ENCODE measurements around the gene SH3TC1. TPM values are rescaled to one million over a fixed set of nuclear protein-coding genes. Genes with fewer than 3 reads are reported as not detected.

Gene SH3TC1
- total RNA-seq, 1 donor from 2014 or later, result 20.2 TPM

GRCh38 chr4:8164194-8164565, 34.9 kb upstream of the SH3TC1 start:
- no peak for DNase-seq

GRCh38 chr4:8164687-8165086, 34.4 kb upstream of the SH3TC1 start:
- no peak for DNase-seq

- DNase-seq, result peak; percentile 80
Measured at GRCh38 chr4:8165374-8165896, 33.7 kb upstream of the SH3TC1 start.

- no peak for DNase-seq
Measured at GRCh38 chr4:8167291-8167690, 31.8 kb upstream of the SH3TC1 start.

- DNase-seq, result no peak
Measured at GRCh38 chr4:8167815-8168214, 31.3 kb upstream of the SH3TC1 start.

GRCh38 chr4:8168232-8168631, 30.9 kb upstream of the SH3TC1 start:
- no peak for DNase-seq

- peak; percentile 50 for DNase-seq
Measured at GRCh38 chr4:8168832-8169598, 30.1 kb upstream of the SH3TC1 start.

GRCh38 chr4:8169763-8170162, 29.3 kb upstream of the SH3TC1 start:
- DNase-seq, result no peak

GRCh38 chr4:8170341-8170740, 28.7 kb upstream of the SH3TC1 start:
- DNase-seq, result no peak

- DNase-seq, result no peak
Measured at GRCh38 chr4:8171266-8171665, 27.8 kb upstream of the SH3TC1 start.

- DNase-seq, result no peak
Measured at GRCh38 chr4:8171984-8172924, 26.8 kb upstream of the SH3TC1 start.

- DNase-seq, result no peak
Measured at GRCh38 chr4:8173492-8174242, 25.4 kb upstream of the SH3TC1 start.

- no peak for DNase-seq
Measured at GRCh38 chr4:8174970-8175369, 24.1 kb upstream of the SH3TC1 start.

GRCh38 chr4:8175686-8176085, 23.4 kb upstream of the SH3TC1 start:
- DNase-seq, result no peak

GRCh38 chr4:8176547-8177399, 22.3 kb upstream of the SH3TC1 start:
- DNase-seq, result peak; percentile 70

- no peak for DNase-seq
Measured at GRCh38 chr4:8177552-8177951, 21.5 kb upstream of the SH3TC1 start.

- no peak for DNase-seq
Measured at GRCh38 chr4:8177956-8178355, 21.1 kb upstream of the SH3TC1 start.

- DNase-seq, result no peak
Measured at GRCh38 chr4:8179074-8179473, 20.0 kb upstream of the SH3TC1 start.

GRCh38 chr4:8179771-8180170, 19.3 kb upstream of the SH3TC1 start:
- no peak for DNase-seq

- DNase-seq, result no peak
Measured at GRCh38 chr4:8180310-8181093, 18.6 kb upstream of the SH3TC1 start.

- no peak for DNase-seq
Measured at GRCh38 chr4:8181119-8181518, 18.0 kb upstream of the SH3TC1 start.
